Measurements from ENCODE around the gene SLC37A3.

- TF ChIP-seq POLR2A (IDR thresholded peaks at IDR 0.05): no peak
- TF ChIP-seq CTCF (IDR thresholded peaks at IDR 0.05): no peak
Observed at GRCh38 chr7:140289804-140290203, 108.5 kb downstream of the SLC37A3 start.
